DMS114 treated with DMSO at 0.1 percent for 48 hours (cell line): Measurements from ENCODE around the gene MED27.

Experiments
- DNase-seq: peaks from one replicate; lab custom pipeline; 2025; ENCODE audit not compliant: unreplicated experiment; lab: John Stamatoyannopoulos, UW

Gene MED27

GRCh38 chr9:131823701-131824146 lies 255.9 kb downstream of the MED27 start:
- no peak for DNase-seq

DNA sequence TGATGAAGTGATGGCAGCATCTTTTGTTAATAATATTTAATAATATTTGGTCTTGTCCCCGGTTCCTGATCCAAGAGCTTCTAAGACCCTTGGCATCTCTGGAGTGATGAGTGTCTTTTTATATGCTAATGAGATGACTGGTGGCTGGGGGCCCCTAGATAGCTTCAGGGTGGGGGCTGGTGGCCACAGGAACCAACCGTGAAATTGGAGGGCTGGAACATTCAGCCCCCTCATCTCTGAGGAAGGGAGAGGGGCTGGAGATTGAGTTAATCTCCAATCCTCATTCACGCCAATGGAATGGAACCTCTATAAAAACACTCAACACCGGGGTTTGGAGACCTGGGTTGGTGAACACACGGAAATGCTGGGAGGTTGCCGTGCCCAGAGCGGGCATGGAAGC lies 261.6 kb downstream of the MED27 start:
- no peak for DNase-seq

DNA sequence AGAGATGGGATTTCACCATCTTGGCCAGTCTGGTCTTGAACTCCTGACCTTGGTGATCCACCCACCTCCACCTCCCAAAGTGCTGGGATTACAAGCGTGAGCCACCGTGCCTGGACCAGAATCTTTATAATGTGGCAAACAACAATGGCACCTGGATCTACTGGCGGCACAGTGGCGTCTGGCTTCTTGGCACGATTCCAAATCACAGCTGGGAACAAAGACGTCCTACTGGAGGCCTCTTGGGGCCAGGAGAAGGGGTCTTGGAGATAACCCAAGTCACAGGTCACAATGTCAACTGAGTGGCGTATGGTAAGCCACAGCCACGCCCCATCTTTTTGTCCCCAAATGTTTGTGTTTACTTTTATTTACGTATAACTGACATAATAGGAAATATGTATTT lies 262.0 kb downstream of the MED27 start:
- no peak for DNase-seq

DNA sequence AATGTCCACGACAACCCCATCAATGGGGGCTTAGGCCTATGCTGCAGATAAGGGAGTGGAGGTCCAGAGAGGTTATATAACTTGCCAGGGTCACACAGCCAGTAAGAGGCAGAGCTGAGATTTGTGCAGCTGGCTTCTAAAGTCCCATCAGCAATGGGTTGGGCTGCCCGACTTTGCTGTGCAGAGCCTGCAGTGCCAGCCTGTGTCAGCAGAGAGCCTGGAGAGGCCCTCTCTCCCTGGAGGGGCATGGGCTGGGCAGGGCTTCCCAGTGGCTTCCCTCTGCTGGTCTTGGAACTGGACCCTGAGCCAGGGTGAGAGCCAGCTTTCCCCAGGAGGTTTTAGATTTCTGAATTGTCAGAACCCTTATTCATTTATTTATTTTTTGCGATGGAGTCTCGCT lies 262.6 kb downstream of the MED27 start:
- DNase-seq: no peak

DNA sequence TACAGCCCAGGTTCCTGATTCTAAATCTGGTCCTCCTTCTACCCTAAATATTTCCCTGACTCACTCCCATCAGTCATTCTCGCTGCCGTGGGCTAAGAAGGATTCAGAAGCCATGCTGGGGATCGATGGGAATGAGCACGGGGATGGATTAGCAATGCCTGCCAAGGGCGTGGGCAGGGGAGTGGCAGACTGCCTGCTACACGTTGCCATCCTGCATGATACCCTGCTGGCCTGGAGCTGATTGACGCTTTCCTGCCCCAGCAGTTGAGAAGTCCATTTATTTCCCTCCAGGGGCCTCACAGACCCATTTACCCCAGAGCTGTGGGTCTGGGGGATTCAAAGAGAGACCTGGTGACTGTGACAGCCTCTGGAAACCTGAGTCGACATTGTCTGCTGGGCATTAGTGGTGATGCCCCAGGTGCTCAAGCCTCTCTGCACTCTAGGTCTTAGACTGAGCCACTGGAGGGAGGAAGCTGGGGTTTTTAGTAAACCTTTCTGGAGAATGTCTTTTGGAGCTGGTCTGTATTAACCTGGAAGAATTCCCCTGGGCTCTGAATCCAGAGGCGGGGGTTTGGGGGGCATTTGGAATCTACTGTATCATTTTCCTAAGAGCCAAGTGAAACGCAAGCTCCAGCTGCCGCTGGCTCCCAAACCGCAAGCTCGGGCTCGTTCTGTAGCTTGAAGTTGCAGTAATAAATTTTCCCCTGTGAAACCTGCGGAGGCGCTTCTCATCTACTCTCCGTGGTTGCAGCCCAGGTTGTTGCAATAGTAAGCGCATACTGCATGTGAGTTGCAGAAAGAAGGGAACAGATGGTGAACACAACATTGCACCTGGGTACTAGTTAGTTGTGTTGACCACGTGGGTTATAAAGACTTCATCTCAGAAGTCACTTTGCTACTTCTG lies 263.4 kb downstream of the MED27 start:
- no peak for DNase-seq

- DNase-seq: no peak
Measured at GRCh38 chr9:131814707-131815106, 265.0 kb downstream of the MED27 start.

- DNase-seq: no peak
Measured at GRCh38 chr9:131813116-131813515, 266.6 kb downstream of the MED27 start.

GRCh38 chr9:131812116-131812790 lies 267.4 kb downstream of the MED27 start:
- DNase-seq: no peak

- DNase-seq: no peak
Measured at GRCh38 chr9:131811405-131811804, 268.3 kb downstream of the MED27 start.

DNA sequence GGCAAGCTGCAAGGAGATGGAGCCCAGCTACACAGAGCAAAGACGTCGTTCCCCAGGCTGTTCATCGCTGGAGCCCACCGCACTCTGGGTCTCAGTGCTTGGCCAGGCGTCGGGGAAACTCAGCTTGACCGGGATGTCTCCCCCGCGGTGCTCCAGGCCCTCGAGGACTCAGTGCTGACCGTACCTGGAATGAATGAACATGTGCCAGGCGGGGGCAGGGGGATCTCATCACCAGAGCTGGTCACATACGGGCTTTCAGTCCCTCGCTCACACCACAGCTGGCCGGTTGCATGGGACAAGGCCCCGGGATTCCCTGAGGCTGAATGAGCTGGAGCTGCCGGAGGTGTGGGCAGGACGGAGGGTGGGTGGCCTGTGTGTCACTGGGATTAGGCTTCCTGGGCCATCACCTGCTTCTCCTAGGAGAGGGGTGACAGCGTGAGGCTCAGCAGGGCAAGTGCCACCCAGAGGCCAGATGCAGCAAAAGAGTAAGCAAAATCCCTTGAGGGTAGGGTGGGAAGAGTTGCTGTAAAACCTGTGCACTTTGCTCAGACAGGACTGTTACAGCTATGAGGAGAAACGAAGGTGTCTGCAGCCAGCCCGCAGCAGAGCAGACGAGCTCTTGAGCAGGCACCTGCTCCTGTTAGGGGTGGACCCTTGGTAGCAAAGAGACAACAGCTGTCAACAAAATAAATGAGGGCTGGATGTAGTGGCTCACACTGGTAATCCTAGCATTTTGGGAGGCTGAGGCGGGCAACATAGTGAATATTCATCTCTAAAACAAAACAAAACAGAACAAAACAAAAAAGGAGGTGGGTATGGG lies 269.1 kb downstream of the MED27 start:
- DNase-seq: no peak
